WTC11 (cell line): ENCODE measurements around the gene MRPL52. TPM values are rescaled to one million over a fixed set of nuclear protein-coding genes. Genes with fewer than 3 reads are reported as not detected.
A peak's percentile ranks its signal among the peaks of the same experiment; 100 is the strongest.

Experiments used
- ATAC-seq: fragments of 200-7000 bp; cut with Tn5 transposase; 2 replicates; pipeline ENCODE4 v1.10.0; 2021; ENCODE audit warnings: mild to moderate bottlenecking, moderate library complexity
- CTCF ChIA-PET: fragments of 300-600 bp; sonication (Branson Sonifier 250); formaldehyde crosslinking; loops from one replicate; lab custom pipeline; 2021; ENCODE audit warnings: antibody characterized with exemption; lab: Charles Lee
- POLR2A ChIA-PET: fragments of 350-600 bp; sonication (Branson Sonifier 250); formaldehyde crosslinking; loops from one replicate; lab custom pipeline; 2021; ENCODE audit warnings: antibody characterized with exemption; lab: Charles Lee
- DNase-seq: peaks from one replicate; pipeline ENCODE4 v3.0.0; 2021; ENCODE audit warnings: low spot score
- H3K27ac Mint-ChIP-seq: 2 replicates; pipeline ENCODE4 v1.8.0; 2021; ENCODE audit warnings: mixed read lengths
- H3K27me3 Mint-ChIP-seq: 2 replicates; pipeline ENCODE4 v1.8.0; 2021; ENCODE audit warnings: low read depth, mild to moderate bottlenecking, moderate library complexity, mixed read lengths
- H3K36me3 Mint-ChIP-seq: 2 replicates; pipeline ENCODE4 v1.8.0; 2021; ENCODE audit warnings: mixed read lengths
- H3K4me1 Mint-ChIP-seq: 2 replicates; pipeline ENCODE4 v1.8.0; 2022; ENCODE audit warnings: mixed read lengths
- H3K4me3 Mint-ChIP-seq: 2 replicates; pipeline ENCODE4 v1.8.0; 2021; ENCODE audit warnings: mild to moderate bottlenecking, moderate library complexity, mixed read lengths
- H3K9me3 Mint-ChIP-seq: 2 replicates; pipeline ENCODE4 v1.8.0; 2021; ENCODE audit warnings: mixed read lengths
- CREB1 ChIP-seq: sonication (generic); formaldehyde crosslinking; IDR thresholded peaks from 2 replicates; pipeline ENCODE4 v1.8.0; 2023; ENCODE audit warnings: mild to moderate bottlenecking, missing genetic modification reagents
- ELF4 ChIP-seq: sonication (generic); formaldehyde crosslinking; IDR thresholded peaks from 2 replicates; pipeline ENCODE4 v1.8.1; 2022; ENCODE audit warnings: low read depth, mild to moderate bottlenecking, moderate library complexity, missing genetic modification reagents
- EMX1 ChIP-seq: fragments of 250-450 bp; sonication (Bioruptor Pico); IDR thresholded peaks from 2 replicates; pipeline ENCODE4 v1.8.0; 2021; ENCODE audit warnings: mild to moderate bottlenecking
- FOXP1 ChIP-seq: sonication (generic); formaldehyde crosslinking; IDR thresholded peaks from 2 replicates; pipeline ENCODE4 v1.8.0; 2022; ENCODE audit warnings: missing genetic modification reagents, mild to moderate bottlenecking, moderate library complexity, borderline replicate concordance
- KAT7 ChIP-seq: sonication (generic); formaldehyde crosslinking; IDR thresholded peaks from 2 replicates; pipeline ENCODE4 v1.8.1; 2023; ENCODE audit warnings: missing genetic modification reagents, mild to moderate bottlenecking, borderline replicate concordance
- MLX ChIP-seq: sonication (generic); formaldehyde crosslinking; IDR thresholded peaks from 2 replicates; pipeline ENCODE4 v1.8.1; 2023; ENCODE audit warnings: mild to moderate bottlenecking, missing genetic modification reagents, moderate library complexity
- NFE2L1 ChIP-seq: sonication (generic); formaldehyde crosslinking; IDR thresholded peaks from 2 replicates; pipeline ENCODE4 v1.8.1; 2023; ENCODE audit warnings: missing genetic modification reagents
- NR3C1 ChIP-seq: sonication (generic); formaldehyde crosslinking; conservative IDR thresholded peaks from 2 replicates; pipeline ENCODE4 v1.8.1; 2023; ENCODE audit warnings: low read depth, mild to moderate bottlenecking, missing genetic modification reagents
- SP1 ChIP-seq: sonication (generic); formaldehyde crosslinking; conservative IDR thresholded peaks from 2 replicates; pipeline ENCODE4 v1.8.1; 2022; ENCODE audit warnings: missing genetic modification reagents
- ZNF219 ChIP-seq: sonication (generic); formaldehyde crosslinking; IDR thresholded peaks from 2 replicates; pipeline ENCODE4 v1.8.0; 2023; ENCODE audit warnings: missing genetic modification reagents, mild to moderate bottlenecking, borderline replicate concordance
- ZNF671 ChIP-seq: fragments of 250-450 bp; sonication (Bioruptor Pico); IDR thresholded peaks from 2 replicates; pipeline ENCODE4 v1.8.0; 2021; ENCODE audit warnings: mild to moderate bottlenecking
- total RNA-seq: library from RNA; stranded (reverse); gene quantifications from 3 replicates; pipeline ENCODE4 v1.2.3, GENCODE V29; 2021
- TF ChIP-seq, protein P1 (sequence below): fragments of 200-600 bp; IDR thresholded peaks from 2 replicates; pipeline ENCODE4 v1.8.0; 2022; ENCODE audit warnings: antibody characterized with exemption

The MRPL52 gene
- total RNA-seq, 1 experiment from 2014 or later, result 170 TPM

DNA sequence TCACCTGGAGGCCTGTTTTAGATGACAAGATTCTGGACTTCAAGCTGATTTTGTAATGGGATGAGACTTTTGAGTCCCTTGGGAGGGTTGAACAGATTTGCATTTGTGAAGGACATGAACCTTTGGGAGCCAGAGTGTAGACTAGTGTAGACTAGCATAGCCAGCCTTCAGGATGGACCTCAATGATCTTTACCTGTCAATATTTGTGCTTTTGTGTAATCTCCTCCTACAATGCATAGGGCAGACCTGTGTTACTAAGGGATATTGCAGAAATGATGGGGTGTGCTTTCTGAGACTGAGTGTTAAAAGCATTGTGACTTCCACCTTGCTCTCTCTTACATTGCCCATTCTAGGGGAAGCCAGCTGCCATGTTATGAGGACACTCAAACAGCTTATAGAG is 32.0 kb downstream of the MRPL52 start:
- ATAC-seq, result no peak
- POLR2A ChIA-PET, result interaction anchor here (1.0 kb wide), 1 partner anchor 39 kb away, joined by 3 read pairs; no protein-coding TSS in a partner anchor

GRCh38 chr14:22864979-22865378 is 35.3 kb downstream of the MRPL52 start:
- H3K27ac Mint-ChIP-seq, result peak overlapping the region; percentile 31; the same call in 1 of the 2 replicates
- H3K36me3 Mint-ChIP-seq, result no peaks in the 10 kb centered on the region
- no peak overlapping the region for H3K4me3 Mint-ChIP-seq
- POLR2A ChIA-PET, result interaction anchor here (0.5 kb wide), 1 partner anchor 45 kb away, joined by 11 read pairs; no protein-coding TSS in a partner anchor
- no peaks in the 10 kb centered on the region for H3K9me3 Mint-ChIP-seq
- TF ChIP-seq ZNF219 (CRISPR knock-in tag), result no peak
- no peak for TF ChIP-seq CREB1 (CRISPR knock-in tag)
- H3K27me3 Mint-ChIP-seq, result no peaks in the 10 kb centered on the region
- CTCF ChIA-PET, result interaction anchor here (0.6 to 3.3 kb wide), 18 partner anchors 9 to 294 kb away, joined by 3 to 23 read pairs (median 4); partner anchors contain the start of genes MMP14, OXA1L and RBM23
- DNase-seq, result no peak
- peaks cover 7% of the 10 kb centered on the region; the same call in 1 of the 2 replicates for H3K4me1 Mint-ChIP-seq
- ATAC-seq, result no peak

More for the DNA sequence above, 32.0 kb downstream of the MRPL52 start:
- TF ChIP-seq ZNF671 (CRISPR knock-in tag), result no peak
- TF ChIP-seq MLX (CRISPR knock-in tag), result no peak
- TF ChIP-seq EMX1 (CRISPR knock-in tag), result no peak
- no peak for TF ChIP-seq ELF4 (CRISPR knock-in tag)
- no peak for TF ChIP-seq FOXP1 (CRISPR knock-in tag)
- no peak for TF ChIP-seq NR3C1 (CRISPR knock-in tag)
- TF ChIP-seq, protein P1, sequence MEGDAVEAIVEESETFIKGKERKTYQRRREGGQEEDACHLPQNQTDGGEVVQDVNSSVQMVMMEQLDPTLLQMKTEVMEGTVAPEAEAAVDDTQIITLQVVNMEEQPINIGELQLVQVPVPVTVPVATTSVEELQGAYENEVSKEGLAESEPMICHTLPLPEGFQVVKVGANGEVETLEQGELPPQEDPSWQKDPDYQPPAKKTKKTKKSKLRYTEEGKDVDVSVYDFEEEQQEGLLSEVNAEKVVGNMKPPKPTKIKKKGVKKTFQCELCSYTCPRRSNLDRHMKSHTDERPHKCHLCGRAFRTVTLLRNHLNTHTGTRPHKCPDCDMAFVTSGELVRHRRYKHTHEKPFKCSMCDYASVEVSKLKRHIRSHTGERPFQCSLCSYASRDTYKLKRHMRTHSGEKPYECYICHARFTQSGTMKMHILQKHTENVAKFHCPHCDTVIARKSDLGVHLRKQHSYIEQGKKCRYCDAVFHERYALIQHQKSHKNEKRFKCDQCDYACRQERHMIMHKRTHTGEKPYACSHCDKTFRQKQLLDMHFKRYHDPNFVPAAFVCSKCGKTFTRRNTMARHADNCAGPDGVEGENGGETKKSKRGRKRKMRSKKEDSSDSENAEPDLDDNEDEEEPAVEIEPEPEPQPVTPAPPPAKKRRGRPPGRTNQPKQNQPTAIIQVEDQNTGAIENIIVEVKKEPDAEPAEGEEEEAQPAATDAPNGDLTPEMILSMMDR, result no peak
- TF ChIP-seq KAT7 (CRISPR knock-in tag), result no peak
- TF ChIP-seq SP1 (CRISPR knock-in tag), result no peak
- TF ChIP-seq NFE2L1 (CRISPR knock-in tag), result no peak
- H3K4me1 Mint-ChIP-seq, result peaks cover 4% of the 10 kb centered on the region; the same call in 1 of the 2 replicates
- H3K36me3 Mint-ChIP-seq, result no peaks in the 10 kb centered on the region
- H3K27ac Mint-ChIP-seq, result no peak overlapping the region
- no peak overlapping the region for H3K4me3 Mint-ChIP-seq
- no peaks in the 10 kb centered on the region for H3K27me3 Mint-ChIP-seq
- CTCF ChIA-PET, result interaction anchor here (1.3 to 5.5 kb wide), 3 partner anchors 9 to 292 kb away, joined by 4 to 19 read pairs (median 18); no protein-coding TSS in a partner anchor
- no peak for DNase-seq
- peaks cover 5% of the 10 kb centered on the region; the same call in 1 of the 2 replicates for H3K9me3 Mint-ChIP-seq

DNA sequence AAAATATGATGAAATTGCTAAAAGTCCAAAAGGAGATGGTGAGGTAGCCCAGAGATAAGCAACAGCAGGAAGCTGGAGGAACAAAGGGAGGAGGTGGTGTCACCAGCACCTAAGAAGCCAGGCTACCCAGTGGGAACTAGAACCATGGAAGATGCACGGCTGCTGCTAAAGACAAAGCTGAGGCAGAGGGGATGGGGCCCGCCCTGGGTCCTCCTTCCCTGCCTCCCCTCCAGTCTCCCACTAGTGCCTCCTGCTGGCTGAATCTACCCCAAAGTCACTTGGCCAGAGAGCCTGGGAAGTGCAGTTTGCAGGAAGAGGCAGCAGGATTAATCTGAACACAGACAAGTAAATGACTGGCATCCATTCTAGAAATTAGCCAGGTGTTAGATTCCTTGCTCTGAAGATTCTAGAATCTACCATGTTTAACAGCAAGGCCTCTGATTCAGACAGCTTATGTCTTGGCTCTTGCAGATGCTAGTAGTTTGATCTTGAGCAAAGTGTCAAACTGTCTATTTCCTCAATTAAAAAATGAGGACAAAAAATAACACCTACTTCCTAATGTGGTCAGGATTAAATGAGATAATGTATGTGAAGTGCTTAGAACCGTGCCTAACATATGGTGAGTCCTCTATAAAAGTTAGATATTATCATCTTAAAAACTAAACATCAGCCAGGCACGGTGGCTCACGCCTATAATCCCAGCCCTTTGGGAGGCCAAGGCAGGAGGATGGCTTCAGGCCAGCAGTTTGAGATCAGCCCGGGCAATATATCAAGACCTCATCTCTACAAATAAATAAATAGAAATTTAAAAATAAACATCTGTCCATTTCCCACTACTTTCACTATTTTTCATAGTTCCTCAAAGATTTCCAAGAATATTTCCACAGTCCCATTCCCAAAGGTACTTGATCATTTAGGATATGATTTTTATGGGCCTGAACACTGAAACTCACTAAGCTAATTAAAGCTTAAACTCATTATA is 36.0 kb downstream of the MRPL52 start:
- TF ChIP-seq, protein P1, result peak; percentile 47
- no peak for TF ChIP-seq FOXP1 (CRISPR knock-in tag)
- POLR2A ChIA-PET, result interaction anchor here (0.5 kb wide), 1 partner anchor 44 kb away, joined by 11 read pairs; no protein-coding TSS in a partner anchor
- Mint-ChIP-seq H3K36me3 (no peaks in the 10 kb centered on the region), H3K4me1 (peaks cover 13% of the 10 kb centered on the region), H3K27me3 (no peaks in the 10 kb centered on the region), H3K27ac (peak overlapping the region; percentile 31; the same call in 1 of the 2 replicates), H3K9me3 (no peaks in the 10 kb centered on the region), H3K4me3 (no peak overlapping the region)
- DNase-seq, result peak; percentile 84
- peak; percentile 96 for ATAC-seq
- CTCF ChIA-PET, result interaction anchor here (0.6 to 3.3 kb wide), 19 partner anchors 8 to 306 kb away, joined by 3 to 23 read pairs (median 4); partner anchors contain the start of genes MMP14, OXA1L and RBM23
